ENCODE measurements around the gene POLDIP2. TPM values are rescaled to one million over a fixed set of nuclear protein-coding genes. Genes with fewer than 3 reads are reported as not detected.

POLDIP2 gene
- total and polyA plus RNA-seq, 2 donors (not counting 1 experiment from before 2014, with no cell fraction given), result 30.2 to 35.7 TPM

- Histone ChIP-seq H3K4me3 (ENCODE audit: control extremely low read depth in 1 of 5, extremely low read depth in 1 of 5, insufficient read depth in 1 of 5, low read depth in 2 of 5, low read length in 4 of 5) (no peak overlapping the region), H4K20me1 (ENCODE audit: control insufficient read depth, insufficient read depth, low read length, poor library complexity, severe bottlenecking) (no peaks in the 10 kb centered on the region), H3K9me3 (ENCODE audit: control extremely low read depth in 1 of 3, control insufficient read depth in 2 of 3, insufficient read depth in 1 of 3, low read length in 2 of 3) (no peaks in the 10 kb centered on the region), H3K79me2 (ENCODE audit: control insufficient read depth, insufficient read depth, low read length) (no peaks in the 10 kb centered on the region), H3K27me3 (replicated peaks in 1 of 4; ENCODE audit: control extremely low read depth in 1 of 4, control insufficient read depth in 3 of 4, insufficient read depth in 4 of 4, low read length in 3 of 4) (no peaks in the 10 kb centered on the region), H3K36me3 (replicated peaks in 1 of 2; ENCODE audit: control extremely low read depth in 1 of 2, control insufficient read depth in 1 of 2, extremely low read depth in 1 of 2, insufficient read depth in 2 of 2, low read length in 1 of 2) (peaks cover 0 to 10% of the 10 kb centered on the region in 2 experiments), H3K27ac (ENCODE audit: low read length in 2 of 2) (no peak overlapping the region), H3K9ac (ENCODE audit: low read length) (no peak overlapping the region), H2AFZ (ENCODE audit: insufficient read depth, low read depth, low read length, poor library complexity, severe bottlenecking) (no peak overlapping the region), H3K4me1 (ENCODE audit: control insufficient read depth in 2 of 2, insufficient read depth in 2 of 2, low read length in 2 of 2) (no peaks in the 10 kb centered on the region), H3K4me2 (replicated peaks; ENCODE audit: low read depth, low read length, poor library complexity, severe bottlenecking) (no peak overlapping the region)
- intact Hi-C loops (cut with micrococcal nuclease), result no loop called here
- Mint-ChIP-seq H3K4me3 (no peak overlapping the region), H3K9me3 (ENCODE audit: insufficient read depth) (no peaks in the 10 kb centered on the region), H3K27me3 (no peaks in the 10 kb centered on the region), H3K4me1 (peaks cover 3% of the 10 kb centered on the region), H3K27ac (no peak overlapping the region)
- TF ChIP-seq EZH2 (IDR thresholded peaks at IDR 0.05; ENCODE audit: borderline replicate concordance, insufficient read depth, low read depth, low read length, poor library complexity, severe bottlenecking) (no peak), CTCF (IDR thresholded peaks at IDR 0.05) (no peak)
- ATAC-seq (ENCODE audit: low read depth), result no peak
- POLR2A ChIA-PET, result no interaction called here
- CTCF ChIA-PET, result no interaction called here
- WGBS (ENCODE audit: insufficient coverage), result 87% methylated on average over 7 of the region's 7 CpGs
- DNase-seq, result no peak
Measured at GRCh38 chr17:28397687-28398279, 40.5 kb upstream of the POLDIP2 start.

GRCh38 chr17:28397275-28397674 is 39.9 kb upstream of the POLDIP2 start:
- H3K4me3 Mint-ChIP-seq, result no peak overlapping the region
- DNase-seq (no peak), ATAC-seq (ENCODE audit: low read depth) (no peak)
- H3K36me3 ChIP-seq (replicated peaks in 1 of 2; ENCODE audit: control extremely low read depth in 1 of 2, control insufficient read depth in 1 of 2, extremely low read depth in 1 of 2, insufficient read depth in 2 of 2, low read length in 1 of 2), result peaks cover 0 to 15% of the 10 kb centered on the region in 2 experiments
- no peaks in the 10 kb centered on the region for H3K27me3 ChIP-seq (replicated peaks in 1 of 4; ENCODE audit: control extremely low read depth in 1 of 4, control insufficient read depth in 3 of 4, insufficient read depth in 4 of 4, low read length in 3 of 4)
- peaks cover 3% of the 10 kb centered on the region for H3K4me1 Mint-ChIP-seq
- no peaks in the 10 kb centered on the region for H3K79me2 ChIP-seq (ENCODE audit: control insufficient read depth, insufficient read depth, low read length)
- H3K4me1 ChIP-seq (ENCODE audit: control insufficient read depth in 2 of 2, insufficient read depth in 2 of 2, low read length in 2 of 2), result no peaks in the 10 kb centered on the region
- H2AFZ ChIP-seq (ENCODE audit: insufficient read depth, low read depth, low read length, poor library complexity, severe bottlenecking), result no peak overlapping the region
- TF ChIP-seq CTCF (IDR thresholded peaks at IDR 0.05) (no peak), EZH2 (IDR thresholded peaks at IDR 0.05; ENCODE audit: borderline replicate concordance, insufficient read depth, low read depth, low read length, poor library complexity, severe bottlenecking) (no peak)
- no peaks in the 10 kb centered on the region for H3K9me3 ChIP-seq (ENCODE audit: control extremely low read depth in 1 of 3, control insufficient read depth in 2 of 3, insufficient read depth in 1 of 3, low read length in 2 of 3)
- CTCF ChIA-PET, result no interaction called here
- intact Hi-C loops (cut with micrococcal nuclease), result no loop called here
- no peaks in the 10 kb centered on the region for H3K27me3 Mint-ChIP-seq
- no peak overlapping the region for H3K4me3 ChIP-seq (ENCODE audit: control extremely low read depth in 1 of 5, extremely low read depth in 1 of 5, insufficient read depth in 1 of 5, low read depth in 2 of 5, low read length in 4 of 5)
- H3K27ac Mint-ChIP-seq, result no peak overlapping the region
- H3K27ac ChIP-seq (ENCODE audit: low read length in 2 of 2), result no peak overlapping the region
- H3K4me2 ChIP-seq (replicated peaks; ENCODE audit: low read depth, low read length, poor library complexity, severe bottlenecking), result no peak overlapping the region
- WGBS (ENCODE audit: insufficient coverage), result 100% methylated on average over 2 of the region's 3 CpGs
- no peaks in the 10 kb centered on the region for H4K20me1 ChIP-seq (ENCODE audit: control insufficient read depth, insufficient read depth, low read length, poor library complexity, severe bottlenecking)
- H3K9ac ChIP-seq (ENCODE audit: low read length), result no peak overlapping the region
- POLR2A ChIA-PET, result no interaction called here
- no peaks in the 10 kb centered on the region for H3K9me3 Mint-ChIP-seq (ENCODE audit: insufficient read depth)
